ENCODE data around the gene SLC29A2.
"Not testable (repeated sequence)": the region's sequence is repeated elsewhere in the genome, so short reads cannot be mapped to it uniquely, and the experiment has no call there.

The SLC29A2 gene

GRCh38 chr11:66332371-66333219 lies 39.0 kb downstream of the SLC29A2 start:
- DNase-seq, result no peak

GRCh38 chr11:66331542-66332370 lies 39.8 kb downstream of the SLC29A2 start:
- DNase-seq, result no peak

GRCh38 chr11:66330931-66331330 lies 40.6 kb downstream of the SLC29A2 start:
- DNase-seq, result no peak

GRCh38 chr11:66329165-66329673 lies 42.3 kb downstream of the SLC29A2 start:
- no peak for DNase-seq

GRCh38 chr11:66328302-66329144 lies 43.0 kb downstream of the SLC29A2 start:
- peak; percentile 51 for DNase-seq

GRCh38 chr11:66328031-66328301 lies 43.6 kb downstream of the SLC29A2 start:
- DNase-seq, result no peak

- DNase-seq, result no peak
These were observed 44.2 kb downstream of the SLC29A2 start for GRCh38 chr11:66327171-66328030.

GRCh38 chr11:66326261-66327111 lies 45.1 kb downstream of the SLC29A2 start:
- no peak for DNase-seq

- no peak for DNase-seq
These were observed 46.3 kb downstream of the SLC29A2 start for GRCh38 chr11:66325263-66325671.

- no peak for DNase-seq
These were observed 46.9 kb downstream of the SLC29A2 start for GRCh38 chr11:66324664-66325063.

- DNase-seq, result no peak
These were observed 47.9 kb downstream of the SLC29A2 start for GRCh38 chr11:66323684-66324083.

- DNase-seq, result no peak
These were observed 48.7 kb downstream of the SLC29A2 start for GRCh38 chr11:66322732-66323427.

GRCh38 chr11:66321606-66322005 lies 50.0 kb downstream of the SLC29A2 start:
- no peak for DNase-seq

- DNase-seq, result not testable (repeated sequence)
These were observed 50.8 kb downstream of the SLC29A2 start for GRCh38 chr11:66320748-66321147.

GRCh38 chr11:66320289-66320688 lies 51.3 kb downstream of the SLC29A2 start:
- DNase-seq, result not testable (repeated sequence)

GRCh38 chr11:66318600-66318970 lies 53.0 kb downstream of the SLC29A2 start:
- DNase-seq, result no peak

- no peak for DNase-seq
These were observed 53.6 kb downstream of the SLC29A2 start for GRCh38 chr11:66317723-66318599.

- no peak for DNase-seq
These were observed 54.2 kb downstream of the SLC29A2 start for GRCh38 chr11:66317322-66317722.

GRCh38 chr11:66316849-66317251 lies 54.7 kb downstream of the SLC29A2 start, which contains the start of gene CD248:
CD248 (minus strand) TSS chr11:66317044; CDS start chr11:66317027, 17 bp downstream.
- DNase-seq, result no peak

Measured in NCI-H774 (cell line).